GM12872 (cell line): ENCODE measurements around the gene STKLD1.

Experiments used
- TF ChIP-seq, protein P1 (sequence below): IDR thresholded peaks from 3 replicates; pipeline ENCODE4 v1.5.1; 2011; ENCODE audit warnings: low read depth, mild to moderate bottlenecking, low read length, moderate library complexity; ENCODE audit not compliant: insufficient read depth

The STKLD1 gene

DNA sequence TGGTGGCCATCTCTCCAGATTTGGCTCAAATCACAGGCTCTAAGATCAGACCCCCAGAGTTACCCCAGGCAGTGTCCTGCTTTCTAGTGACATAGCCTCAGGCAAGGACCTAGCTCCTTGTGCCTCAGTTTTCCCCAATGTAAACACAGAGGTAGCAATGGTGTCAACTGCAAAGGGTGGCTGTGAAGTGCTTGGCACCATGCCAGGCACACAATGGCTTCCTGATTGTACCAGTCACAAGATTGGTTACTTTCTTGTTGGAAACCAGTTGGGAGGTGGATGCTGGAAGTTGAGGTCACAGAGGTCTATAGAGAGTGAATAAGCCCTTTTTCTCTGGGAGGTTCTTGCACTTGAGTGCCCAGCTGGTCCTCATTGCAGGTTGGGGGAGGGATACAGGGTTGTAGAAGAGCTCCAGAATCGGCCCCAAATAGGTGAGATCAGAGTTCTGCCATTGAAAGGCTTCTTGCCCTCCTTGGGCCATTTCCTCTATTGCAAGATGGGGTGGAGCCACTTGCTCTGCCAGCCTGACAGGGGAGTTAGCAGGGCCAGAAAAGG, 2.3 kb downstream of the STKLD1 start:
- TF ChIP-seq, protein P1, sequence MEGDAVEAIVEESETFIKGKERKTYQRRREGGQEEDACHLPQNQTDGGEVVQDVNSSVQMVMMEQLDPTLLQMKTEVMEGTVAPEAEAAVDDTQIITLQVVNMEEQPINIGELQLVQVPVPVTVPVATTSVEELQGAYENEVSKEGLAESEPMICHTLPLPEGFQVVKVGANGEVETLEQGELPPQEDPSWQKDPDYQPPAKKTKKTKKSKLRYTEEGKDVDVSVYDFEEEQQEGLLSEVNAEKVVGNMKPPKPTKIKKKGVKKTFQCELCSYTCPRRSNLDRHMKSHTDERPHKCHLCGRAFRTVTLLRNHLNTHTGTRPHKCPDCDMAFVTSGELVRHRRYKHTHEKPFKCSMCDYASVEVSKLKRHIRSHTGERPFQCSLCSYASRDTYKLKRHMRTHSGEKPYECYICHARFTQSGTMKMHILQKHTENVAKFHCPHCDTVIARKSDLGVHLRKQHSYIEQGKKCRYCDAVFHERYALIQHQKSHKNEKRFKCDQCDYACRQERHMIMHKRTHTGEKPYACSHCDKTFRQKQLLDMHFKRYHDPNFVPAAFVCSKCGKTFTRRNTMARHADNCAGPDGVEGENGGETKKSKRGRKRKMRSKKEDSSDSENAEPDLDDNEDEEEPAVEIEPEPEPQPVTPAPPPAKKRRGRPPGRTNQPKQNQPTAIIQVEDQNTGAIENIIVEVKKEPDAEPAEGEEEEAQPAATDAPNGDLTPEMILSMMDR: no peak

DNA sequence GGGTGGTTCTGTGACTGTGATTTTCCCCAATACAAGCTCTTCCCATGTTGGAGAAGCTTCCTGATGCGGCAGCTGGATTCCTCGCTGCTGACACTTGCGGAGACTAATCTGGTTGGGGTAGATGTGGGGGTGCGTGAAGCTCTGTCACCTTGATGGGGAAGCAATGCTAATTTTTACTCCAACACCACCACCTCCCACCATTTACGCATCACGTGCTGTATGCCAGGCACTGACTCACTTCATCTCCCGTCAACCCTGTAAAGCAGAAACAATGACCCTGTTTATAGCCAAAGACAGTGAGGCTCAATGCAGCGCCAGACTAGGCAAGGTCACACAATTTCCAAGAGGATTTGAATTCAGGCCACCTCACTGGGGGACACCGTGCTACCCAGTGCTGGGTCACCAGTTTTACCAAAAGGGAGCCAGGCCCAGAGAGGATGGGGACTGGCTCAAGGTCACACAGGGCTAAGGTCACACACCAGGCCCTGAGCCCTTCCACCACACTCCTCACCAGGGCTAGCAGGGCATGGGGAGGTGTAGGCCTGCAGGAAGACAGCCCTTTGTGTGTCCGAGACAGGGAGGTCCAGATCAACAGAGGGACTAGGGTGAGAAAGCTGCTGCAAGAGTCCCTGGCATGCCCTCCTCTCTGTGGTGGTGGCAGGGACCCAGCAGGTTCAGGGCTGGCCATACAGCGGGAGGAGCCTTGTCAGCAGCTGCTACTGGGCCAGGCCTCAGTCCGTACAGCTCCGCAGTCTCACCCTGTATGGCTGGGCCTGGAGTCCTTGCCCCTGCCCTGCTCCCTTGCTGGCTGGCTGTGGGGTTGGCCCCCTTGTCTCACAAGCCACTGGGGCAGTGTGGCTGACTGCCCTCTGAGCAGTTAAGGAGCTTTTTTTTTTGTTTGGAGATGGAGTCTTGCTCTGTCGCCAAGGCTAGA, 3.3 kb downstream of the STKLD1 start:
- TF ChIP-seq, protein P1: no peak

DNA sequence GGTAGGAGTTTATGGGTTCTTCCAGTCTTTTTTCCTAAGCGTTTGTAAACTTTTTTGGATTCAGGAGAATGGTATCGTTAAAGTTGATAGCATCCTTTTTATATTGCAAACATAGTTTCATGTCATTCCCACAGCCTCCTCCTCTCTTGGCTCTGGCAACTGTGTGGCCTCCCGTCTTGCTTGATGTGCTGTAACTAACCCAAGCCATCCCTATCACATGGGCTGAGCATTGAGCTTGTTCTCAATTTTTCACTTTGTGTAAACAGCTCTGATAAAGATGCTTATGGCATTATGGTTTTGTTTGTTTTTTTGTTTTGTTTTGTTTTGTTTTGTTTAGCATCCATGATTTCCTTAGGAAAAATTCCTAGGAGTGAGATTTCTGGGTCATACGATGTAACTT, 4.6 kb downstream of the STKLD1 start:
- TF ChIP-seq, protein P1: no peak

DNA sequence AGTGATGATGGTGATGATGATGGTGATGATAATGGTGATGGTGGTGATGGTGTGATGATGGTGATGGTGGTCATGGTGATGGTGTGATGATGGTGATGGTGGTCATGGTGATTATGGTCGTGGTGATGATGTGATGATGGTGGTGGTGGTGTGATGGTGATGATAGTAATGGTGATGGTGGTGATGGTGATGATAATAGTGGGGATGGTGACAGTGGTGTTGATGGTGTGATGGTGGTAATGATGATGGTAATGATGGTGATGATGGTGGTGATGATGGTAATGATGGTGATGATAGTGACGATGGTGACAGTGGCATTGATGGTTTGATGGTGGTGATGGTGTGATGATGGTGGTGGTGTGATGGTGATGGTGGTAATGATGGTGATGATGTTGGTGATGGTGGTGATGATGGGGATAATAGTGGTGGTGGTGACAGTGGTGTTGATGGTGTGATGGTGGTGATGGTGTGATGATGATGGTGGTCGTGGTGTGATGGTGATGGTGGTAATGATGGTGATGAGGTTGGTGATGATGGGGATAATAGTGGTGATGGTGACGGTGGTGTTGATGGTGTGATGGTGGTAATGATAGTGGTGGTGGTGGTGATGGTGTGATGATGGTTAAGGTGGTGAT, 6.5 kb downstream of the STKLD1 start:
- TF ChIP-seq, protein P1: no peak

DNA sequence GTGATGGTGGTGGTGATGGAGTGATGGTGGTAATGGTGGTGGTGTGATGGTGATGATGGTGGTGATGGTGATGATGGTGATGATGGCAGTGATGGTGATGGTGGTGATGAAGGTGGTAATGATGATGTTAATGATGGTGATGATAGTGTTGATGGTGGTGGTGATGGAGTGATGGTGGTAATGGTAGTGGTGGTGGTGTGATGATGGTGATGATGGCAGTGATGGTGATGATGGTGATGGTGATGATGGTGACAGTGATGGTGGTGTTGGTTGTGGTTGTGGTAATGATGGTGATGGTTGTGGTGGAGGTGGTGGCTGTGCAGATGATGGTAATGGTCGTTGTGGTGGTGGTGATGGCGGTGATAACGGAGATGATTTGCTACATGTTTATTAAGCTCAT, 7.3 kb downstream of the STKLD1 start:
- TF ChIP-seq, protein P1: no peak

DNA sequence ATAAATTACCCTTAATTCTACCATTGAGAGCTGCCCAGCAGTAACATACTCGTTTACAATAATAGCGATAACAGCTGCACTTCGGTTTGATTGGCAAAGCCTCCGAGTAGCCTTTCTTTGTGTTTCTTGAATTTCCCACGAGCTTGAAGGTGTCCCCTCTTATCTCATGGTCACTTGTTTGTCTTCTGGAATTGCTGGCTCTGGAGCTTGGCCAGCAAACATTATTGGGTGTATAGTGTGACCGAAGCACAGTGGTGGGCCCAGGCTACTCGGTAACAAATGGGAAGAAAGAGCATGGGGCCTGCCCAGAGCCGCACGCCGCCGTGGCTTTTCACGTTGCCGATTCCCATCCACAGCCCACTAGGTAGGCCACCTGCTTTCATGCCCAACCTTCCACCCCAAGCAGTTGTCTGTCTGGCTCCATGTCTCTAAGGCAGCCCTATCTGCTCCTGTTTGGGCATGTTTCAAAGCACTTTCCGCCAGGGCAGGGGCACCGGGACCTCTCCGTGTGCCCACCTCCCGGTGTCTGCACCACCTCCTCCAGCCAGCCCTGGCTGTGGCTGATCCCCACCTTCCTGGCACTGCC, 8.7 kb downstream of the STKLD1 start:
- TF ChIP-seq, protein P1: no peak

DNA sequence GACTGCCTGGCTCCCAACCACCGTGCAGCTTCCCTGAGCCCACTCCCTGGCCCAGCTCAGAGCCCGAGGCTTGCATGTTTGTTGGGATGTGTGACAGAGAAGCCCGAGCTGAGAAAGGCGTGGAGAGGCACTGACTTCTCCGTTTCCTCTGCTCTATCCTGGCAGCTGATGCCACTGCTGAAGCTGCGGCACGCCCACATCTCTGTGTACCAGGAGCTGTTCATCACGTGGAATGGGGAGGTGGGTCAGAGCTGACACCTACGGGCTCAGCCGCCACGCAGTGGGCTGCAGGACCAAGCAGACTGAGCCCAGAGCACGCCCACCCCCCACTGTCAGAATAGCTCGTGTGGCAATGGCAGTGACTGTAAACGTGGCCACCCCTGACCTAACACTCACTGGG, 9.3 kb downstream of the STKLD1 start:
- TF ChIP-seq, protein P1: no peak
